AG10803 (cell line): Measurements from ENCODE around the gene FBRS.
"Not testable (repeated sequence)": the region's sequence is repeated elsewhere in the genome, so short reads cannot be mapped to it uniquely, and the experiment has no call there.

Source experiments
- DNase-seq: peaks from one replicate; pipeline ENCODE4 v3.0.0; 2010; ENCODE audit warnings: low read depth
- H3K4me3 ChIP-seq: 2 replicates; pipeline ENCODE4 v1.5.1; 2011; ENCODE audit warnings: mild to moderate bottlenecking, low read length, control low read depth
- CTCF ChIP-seq: conservative IDR thresholded peaks from 2 replicates; pipeline ENCODE4 v1.5.1; 2011; ENCODE audit warnings: mild to moderate bottlenecking, low read length, control low read depth, inconsistent platforms

FBRS gene

GRCh38 chr16:30678586-30678970 is 20.3 kb downstream of the FBRS start:
- DNase-seq: no peak
- no peak for TF ChIP-seq CTCF

GRCh38 chr16:30680326-30680725 is 22.1 kb downstream of the FBRS start:
- H3K4me3 ChIP-seq: no peak overlapping the region
- DNase-seq: no peak
- TF ChIP-seq CTCF: no peak

More at GRCh38 chr16:30678586-30678970, 20.3 kb downstream of the FBRS start:
- H3K4me3 ChIP-seq: no peak overlapping the region

DNA sequence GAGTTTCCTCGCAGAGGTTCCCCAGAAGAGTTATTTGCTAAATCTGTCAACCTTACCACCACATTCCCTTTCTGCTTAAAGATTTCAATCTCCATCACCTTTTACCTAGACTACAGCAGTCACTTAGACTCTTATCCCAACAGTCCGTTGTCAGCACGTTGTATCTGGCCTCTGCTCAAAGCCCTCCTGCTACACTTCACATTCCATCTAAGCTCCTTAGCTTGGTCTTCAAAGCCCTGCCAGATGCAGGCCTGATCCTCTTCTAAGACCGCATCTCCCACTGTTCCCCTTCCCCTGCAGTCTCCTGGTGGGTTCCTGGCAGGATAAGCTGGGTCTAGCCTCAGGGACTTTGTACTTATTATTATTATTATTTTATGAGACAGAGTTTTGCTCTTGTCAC is 30.5 kb downstream of the FBRS start:
- no peak for DNase-seq
- no peak overlapping the region for H3K4me3 ChIP-seq
- no peak for TF ChIP-seq CTCF

DNA sequence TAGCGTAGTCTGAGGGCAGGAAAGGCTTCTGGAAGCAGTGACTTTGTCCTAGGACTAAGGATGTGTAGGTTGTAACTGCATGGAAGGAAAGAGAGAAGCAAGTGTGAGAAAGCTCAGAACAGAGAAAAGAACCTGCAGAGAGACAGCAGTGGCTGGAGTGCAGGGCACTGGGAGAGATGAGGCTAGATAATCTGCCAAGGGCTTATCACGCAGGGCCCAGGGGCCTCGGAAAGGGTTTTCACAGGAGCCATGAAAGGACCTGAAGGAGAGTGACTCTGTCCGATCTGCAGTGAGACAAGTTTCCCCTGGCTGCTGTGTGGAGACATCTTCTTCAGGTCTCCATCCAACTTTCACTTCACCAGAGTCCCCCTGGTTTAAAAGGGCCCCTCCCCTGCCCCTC is 33.7 kb downstream of the FBRS start:
- no peak for DNase-seq
- H3K4me3 ChIP-seq: no peak overlapping the region
- TF ChIP-seq CTCF: no peak

GRCh38 chr16:30692396-30693064 is 34.3 kb downstream of the FBRS start:
- H3K4me3 ChIP-seq: no peak overlapping the region
- DNase-seq: no peak
- no peak for TF ChIP-seq CTCF

- TF ChIP-seq CTCF: no peak
- no peak overlapping the region for H3K4me3 ChIP-seq
- no peak for DNase-seq
Observed at GRCh38 chr16:30694926-30695693, 36.9 kb downstream of the FBRS start.

- not testable (repeated sequence) for DNase-seq, H3K4me3 ChIP-seq
Observed at GRCh38 chr16:30696646-30697045, 38.4 kb downstream of the FBRS start.
